Measurements from ENCODE around the gene ARHGAP26.

- no peak for TF ChIP-seq CTCF (IDR thresholded peaks at IDR 0.05; ENCODE audit: low read depth, low read length, poor library complexity, severe bottlenecking)
- no peak for TF ChIP-seq EZH2phosphoT487 (IDR thresholded peaks at IDR 0.05; ENCODE audit: borderline replicate concordance, low read length)
Measured at GRCh38 chr5:142836048-142836447, 65.9 kb downstream of the ARHGAP26 start.

Data from DOHH2 (cell line).